Naive B cell (primary cell): ENCODE data around the gene HS3ST5. TPM values are rescaled to one million over a fixed set of nuclear protein-coding genes. Genes with fewer than 3 reads are reported as not detected.
"Not testable (repeated sequence)": the region's sequence is repeated elsewhere in the genome, so short reads cannot be mapped to it uniquely, and the experiment has no call there.

Experiments used
- ATAC-seq, 2 donors: fragments of 150-1000 bp; cut with Tn5 transposase; 2 replicates each; pipeline ENCODE4 v1.10.0; 2021; ENCODE audit warnings: low read depth in 2 of 2, mild to moderate bottlenecking in 2 of 2, moderate library complexity in 2 of 2
- DNase-seq: peaks from one replicate; pipeline ENCODE4 v3.0.0; 2022
- H3K27ac Mint-ChIP-seq, 6 donors: one replicate each; pipeline ENCODE4 v1.8.0; 2020 to 2022; ENCODE audit warnings: mild to moderate bottlenecking in 6 of 6, mixed read lengths in 6 of 6, moderate library complexity in 5 of 6, inconsistent platforms in 2 of 6
- H3K27me3 Mint-ChIP-seq, 3 donors: one replicate each; pipeline ENCODE4 v1.8.0; 2021 to 2022; ENCODE audit warnings: mixed read lengths in 3 of 3, mild to moderate bottlenecking in 1 of 3
- H3K36me3 Mint-ChIP-seq, 2 donors: one replicate each; pipeline ENCODE4 v1.8.0; 2020 to 2022; ENCODE audit warnings: mixed read lengths in 2 of 2, inconsistent platforms in 1 of 2, mild to moderate bottlenecking in 1 of 2
- H3K4me1 Mint-ChIP-seq, 3 donors: one replicate each; pipeline ENCODE4 v1.8.0; 2020 to 2022; ENCODE audit warnings: mixed read lengths in 3 of 3, inconsistent platforms in 1 of 3, mild to moderate bottlenecking in 1 of 3, moderate library complexity in 1 of 3
- H3K4me3 Mint-ChIP-seq, 8 donors: one replicate each; pipeline ENCODE4 v1.8.0; 2020 to 2022; ENCODE audit warnings: mild to moderate bottlenecking in 8 of 8, mixed read lengths in 8 of 8, moderate library complexity in 8 of 8, inconsistent platforms in 2 of 8
- H3K9me3 Mint-ChIP-seq, 7 donors: one replicate each; pipeline ENCODE4 v1.8.0; 2020 to 2022; ENCODE audit warnings: mixed read lengths in 7 of 7, mild to moderate bottlenecking in 5 of 7, inconsistent platforms in 2 of 7, moderate library complexity in 1 of 7
- polyA plus RNA-seq, 6 donors: library from polyadenylated mRNA; unstranded; fragments of 300-500 nt; fragmentation: Illumina TruSeq; gene quantifications; one replicate each; pipeline ENCODE4 v1.2.3, GENCODE V29; 2021; ENCODE audit warnings: low read depth in 6 of 6

Gene HS3ST5
- polyA plus RNA-seq, 6 donors from 2014 or later = not detected

GRCh38 chr6:114064862-114065261 lies 278.0 kb downstream of the HS3ST5 start:
- H3K27me3 Mint-ChIP-seq = peaks cover 8 to 14% (median 10%) of the 10 kb centered on the region in 3 donors
- H3K9me3 Mint-ChIP-seq = no peaks in the 10 kb centered on the region
- no peaks in the 10 kb centered on the region for H3K36me3 Mint-ChIP-seq
- ATAC-seq = no peak
- H3K4me3 Mint-ChIP-seq = no peak overlapping the region
- no peak overlapping the region for H3K27ac Mint-ChIP-seq
- H3K4me1 Mint-ChIP-seq = no peaks in the 10 kb centered on the region
- DNase-seq = no peak

DNA sequence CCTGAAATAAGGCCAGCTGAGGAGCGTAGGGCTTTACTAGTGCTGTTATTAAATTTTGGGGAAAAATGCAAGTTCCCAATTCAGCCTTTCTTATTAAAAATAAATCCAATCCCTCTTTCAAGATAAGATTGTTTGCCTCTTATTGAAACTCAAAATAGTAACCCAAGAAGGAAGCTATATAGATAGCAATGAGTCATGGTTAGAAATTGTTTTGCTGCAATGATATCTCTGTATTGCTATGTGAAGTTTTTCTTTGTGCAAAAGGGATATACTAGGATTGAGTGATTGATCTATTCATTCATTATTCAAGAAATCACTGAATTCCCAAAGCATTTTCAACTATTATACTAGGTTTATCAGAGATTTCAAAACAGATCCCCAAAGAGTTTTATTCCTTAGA lies 278.9 kb downstream of the HS3ST5 start:
- no peak overlapping the region for H3K4me3 Mint-ChIP-seq
- no peaks in the 10 kb centered on the region for H3K36me3 Mint-ChIP-seq
- peaks cover 8 to 22% (median 10%) of the 10 kb centered on the region in 3 donors for H3K27me3 Mint-ChIP-seq
- H3K4me1 Mint-ChIP-seq = no peaks in the 10 kb centered on the region
- H3K27ac Mint-ChIP-seq = no peak overlapping the region
- no peaks in the 10 kb centered on the region for H3K9me3 Mint-ChIP-seq
- no peak for ATAC-seq
- DNase-seq = no peak

DNA sequence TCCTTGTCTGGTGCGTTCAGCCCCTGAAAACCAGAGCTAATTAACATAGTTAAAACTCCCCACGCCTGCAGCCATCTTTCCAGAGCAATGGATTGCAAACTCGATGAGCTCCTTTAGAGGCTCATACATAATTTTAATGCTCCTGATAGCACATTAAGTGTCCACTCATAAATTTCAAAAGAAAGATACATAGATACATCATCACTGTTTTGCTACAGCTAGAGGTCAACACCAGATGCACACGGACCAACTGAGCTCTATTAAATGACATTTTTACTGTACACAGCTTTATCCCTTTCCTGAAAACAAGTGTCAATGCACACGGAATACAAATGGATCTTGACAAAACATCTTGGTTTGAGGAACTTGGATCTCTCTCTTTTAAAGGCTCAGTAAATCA lies 280.6 kb downstream of the HS3ST5 start:
- H3K9me3 Mint-ChIP-seq = no peaks in the 10 kb centered on the region
- H3K27me3 Mint-ChIP-seq = peaks cover 10 to 22% (median 14%) of the 10 kb centered on the region in 3 donors
- H3K4me1 Mint-ChIP-seq = no peaks in the 10 kb centered on the region
- H3K27ac Mint-ChIP-seq = no peak overlapping the region
- no peak overlapping the region for H3K4me3 Mint-ChIP-seq
- ATAC-seq = no peak
- no peak for DNase-seq
- no peaks in the 10 kb centered on the region for H3K36me3 Mint-ChIP-seq

- Mint-ChIP-seq H3K27me3 (peaks cover 10 to 22% (median 14%) of the 10 kb centered on the region in 3 donors), H3K27ac (no peak overlapping the region), H3K9me3 (no peaks in the 10 kb centered on the region), H3K4me1 (no peaks in the 10 kb centered on the region), H3K36me3 (no peaks in the 10 kb centered on the region), H3K4me3 (no peak overlapping the region)
- no peak for ATAC-seq
- no peak for DNase-seq
Measured at GRCh38 chr6:114061741-114062140, 281.1 kb downstream of the HS3ST5 start.

- Mint-ChIP-seq H3K27me3 (peaks cover 10 to 22% (median 14%) of the 10 kb centered on the region in 3 donors), H3K27ac (no peak overlapping the region), H3K4me1 (no peaks in the 10 kb centered on the region), H3K4me3 (no peak overlapping the region), H3K36me3 (no peaks in the 10 kb centered on the region), H3K9me3 (no peaks in the 10 kb centered on the region)
- no peak for DNase-seq
- ATAC-seq = no peak
Measured at GRCh38 chr6:114061116-114061515, 281.7 kb downstream of the HS3ST5 start.

- Mint-ChIP-seq H3K9me3 (no peaks in the 10 kb centered on the region), H3K4me1 (no peaks in the 10 kb centered on the region), H3K36me3 (no peaks in the 10 kb centered on the region), H3K4me3 (no peak overlapping the region), H3K27me3 (peaks cover 0 to 8% (median 6%) of the 10 kb centered on the region in 3 donors), H3K27ac (no peak overlapping the region)
- no peak for ATAC-seq
- DNase-seq = no peak
Measured at GRCh38 chr6:114058435-114058834, 284.4 kb downstream of the HS3ST5 start.

DNA sequence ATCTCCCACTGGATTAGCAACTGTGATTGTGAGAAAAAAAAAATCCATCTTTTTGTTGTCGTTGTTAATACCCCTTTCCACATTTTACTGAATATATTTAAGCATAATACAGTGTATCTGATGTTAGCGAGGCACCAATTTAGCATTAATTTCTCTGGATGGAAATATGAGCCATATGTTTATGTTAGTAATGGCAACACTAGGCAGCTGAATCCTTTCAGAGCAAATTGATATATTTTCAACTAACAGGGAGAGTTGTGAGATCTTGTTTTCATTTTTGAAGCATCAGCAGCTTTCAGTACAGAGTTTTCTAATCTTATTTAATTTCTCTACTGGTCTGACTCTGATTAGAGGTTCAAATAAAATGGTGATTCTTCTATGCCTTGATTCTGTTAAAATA lies 287.1 kb downstream of the HS3ST5 start:
- Mint-ChIP-seq H3K27me3 (peaks cover 0 to 8% (median 6%) of the 10 kb centered on the region in 3 donors), H3K4me1 (no peaks in the 10 kb centered on the region), H3K27ac (no peak overlapping the region), H3K4me3 (no peak overlapping the region), H3K36me3 (no peaks in the 10 kb centered on the region), H3K9me3 (no peaks in the 10 kb centered on the region)
- ATAC-seq (no peak), DNase-seq (no peak)

- Mint-ChIP-seq H3K36me3 (no peaks in the 10 kb centered on the region), H3K4me3 (no peak overlapping the region), H3K27ac (no peak overlapping the region), H3K4me1 (no peaks in the 10 kb centered on the region), H3K9me3 (no peaks in the 10 kb centered on the region), H3K27me3 (peaks cover 0 to 8% (median 6%) of the 10 kb centered on the region in 3 donors)
- no peak for DNase-seq
- no peak for ATAC-seq
Measured at GRCh38 chr6:114055349-114055748, 287.5 kb downstream of the HS3ST5 start.

DNA sequence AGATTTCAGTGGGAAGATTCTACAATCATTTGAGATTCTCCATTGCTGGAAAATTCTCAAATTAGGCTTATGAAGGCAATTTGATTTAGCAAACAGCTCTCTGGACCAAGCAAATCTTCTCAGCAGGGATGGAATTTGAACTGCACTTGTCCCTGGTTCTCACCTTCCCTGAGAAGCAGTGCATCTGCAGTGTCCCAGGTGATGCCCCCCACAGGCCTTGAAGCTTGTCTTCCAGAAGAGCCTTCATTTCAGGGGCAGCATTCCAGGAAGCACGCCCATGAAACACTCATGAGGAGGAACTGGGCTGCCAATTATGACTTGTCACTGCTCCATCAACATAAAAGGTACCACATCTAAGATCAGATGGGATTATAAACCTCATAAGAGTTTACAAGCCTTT lies 289.0 kb downstream of the HS3ST5 start:
- ATAC-seq (no peak), DNase-seq (no peak)
- no peaks in the 10 kb centered on the region for H3K4me1 Mint-ChIP-seq
- no peak overlapping the region for H3K27ac Mint-ChIP-seq
- peaks cover 0 to 4% (median 0%) of the 10 kb centered on the region in 3 donors for H3K27me3 Mint-ChIP-seq
- no peak overlapping the region for H3K4me3 Mint-ChIP-seq
- no peaks in the 10 kb centered on the region for H3K36me3 Mint-ChIP-seq
- peaks cover 0 to under 1% (median 0%) of the 10 kb centered on the region in 7 donors for H3K9me3 Mint-ChIP-seq

DNA sequence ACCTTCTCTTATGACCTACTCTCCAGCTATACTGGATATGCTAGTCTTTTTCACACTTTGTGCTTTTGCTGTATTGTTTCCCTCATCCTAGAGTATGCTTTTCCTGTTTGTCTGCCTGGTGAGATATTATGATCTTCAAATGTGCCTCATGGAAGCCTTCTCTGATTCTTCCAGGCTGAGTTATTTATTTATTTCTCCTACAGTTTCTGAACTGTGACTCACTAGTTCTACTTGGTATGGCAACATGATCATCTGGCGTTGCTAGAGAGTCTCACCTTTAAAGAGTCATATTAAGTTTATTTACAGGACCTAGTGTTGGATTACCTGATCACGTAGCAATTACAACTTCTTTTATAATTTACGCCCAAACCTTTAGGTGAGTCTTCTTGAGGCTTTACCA lies 290.7 kb downstream of the HS3ST5 start:
- no peak for DNase-seq

DNA sequence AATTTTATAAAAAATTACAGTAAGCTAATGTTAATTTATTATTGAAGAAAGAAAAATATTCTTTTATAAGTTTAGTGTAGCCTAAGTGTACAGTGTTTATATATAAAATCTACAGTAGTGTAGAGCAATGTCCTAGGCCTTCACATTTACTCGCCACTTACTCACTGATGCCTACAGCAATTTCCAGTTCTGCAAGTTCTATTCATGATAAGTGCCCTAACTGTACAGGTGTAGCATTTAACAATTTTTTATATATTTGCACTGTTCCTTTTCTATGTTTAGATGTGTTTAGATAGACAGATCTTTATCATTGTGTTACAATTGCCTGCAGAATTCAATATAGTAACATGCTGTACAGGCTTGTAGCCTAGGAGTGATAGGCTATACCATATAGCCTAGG lies 291.8 kb downstream of the HS3ST5 start:
- ATAC-seq (no peak), DNase-seq (no peak)
- no peaks in the 10 kb centered on the region for H3K27me3 Mint-ChIP-seq
- peaks cover 0 to 5% (median 0%) of the 10 kb centered on the region in 7 donors for H3K9me3 Mint-ChIP-seq
- H3K27ac Mint-ChIP-seq = no peak overlapping the region
- no peaks in the 10 kb centered on the region for H3K4me1 Mint-ChIP-seq
- H3K36me3 Mint-ChIP-seq = no peaks in the 10 kb centered on the region
- H3K4me3 Mint-ChIP-seq = no peak overlapping the region

More for the DNA sequence above, 290.7 kb downstream of the HS3ST5 start:
- H3K4me3 Mint-ChIP-seq = no peak overlapping the region
- H3K36me3 Mint-ChIP-seq = no peaks in the 10 kb centered on the region
- H3K9me3 Mint-ChIP-seq = peaks cover 0 to 5% (median 0%) of the 10 kb centered on the region in 7 donors
- H3K4me1 Mint-ChIP-seq = no peaks in the 10 kb centered on the region
- ATAC-seq = no peak
- H3K27me3 Mint-ChIP-seq = no peaks in the 10 kb centered on the region
- no peak overlapping the region for H3K27ac Mint-ChIP-seq

DNA sequence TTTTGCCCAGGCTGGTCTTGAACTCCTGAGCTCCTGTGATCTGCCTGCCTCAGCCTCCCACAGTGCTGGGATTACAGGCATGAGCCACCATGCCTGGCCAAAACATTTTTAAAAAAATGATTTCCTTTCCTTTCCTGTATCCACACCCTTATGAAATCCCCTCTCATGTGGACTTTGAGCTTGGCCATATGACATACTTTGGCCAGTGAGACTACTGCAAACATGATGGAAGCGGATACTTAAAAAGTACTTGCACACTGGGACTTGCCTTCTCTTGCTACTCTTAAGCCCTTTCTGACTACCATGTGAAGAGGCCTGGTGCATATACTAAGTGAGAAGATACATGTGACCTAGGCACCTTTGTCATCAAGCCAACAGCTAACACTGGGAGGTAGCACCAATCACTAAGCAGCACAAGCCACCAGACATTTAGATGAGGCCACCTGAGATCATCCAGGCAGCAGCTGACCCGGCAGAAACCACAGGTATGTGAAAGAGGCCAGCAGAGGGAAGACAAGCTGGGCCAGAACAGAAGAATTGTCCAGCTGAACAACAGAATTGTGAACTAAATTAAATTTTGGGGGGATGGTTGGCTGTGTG lies 293.4 kb downstream of the HS3ST5 start:
- Mint-ChIP-seq H3K4me3 (no peak overlapping the region), H3K27me3 (peaks cover 0 to 7% (median 0%) of the 10 kb centered on the region in 3 donors), H3K9me3 (peaks cover 0 to 5% (median 0%) of the 10 kb centered on the region in 7 donors), H3K27ac (no peak overlapping the region), H3K4me1 (no peaks in the 10 kb centered on the region), H3K36me3 (no peaks in the 10 kb centered on the region)
- ATAC-seq (no peak), DNase-seq (no peak)

- not testable (repeated sequence) for ATAC-seq, DNase-seq, H3K27ac Mint-ChIP-seq, H3K36me3 Mint-ChIP-seq, H3K4me1 Mint-ChIP-seq, H3K9me3 Mint-ChIP-seq, H3K27me3 Mint-ChIP-seq, H3K4me3 Mint-ChIP-seq
Measured at GRCh38 chr6:114044566-114044965, 298.3 kb downstream of the HS3ST5 start.

- peaks cover 0 to 7% (median 0%) of the 10 kb centered on the region in 3 donors for H3K27me3 Mint-ChIP-seq
- no peak for DNase-seq
- no peak for ATAC-seq
- no peak overlapping the region for H3K4me3 Mint-ChIP-seq
- H3K9me3 Mint-ChIP-seq = peaks cover 0 to 2% (median 0%) of the 10 kb centered on the region in 7 donors
- H3K36me3 Mint-ChIP-seq = no peaks in the 10 kb centered on the region
- H3K27ac Mint-ChIP-seq = no peak overlapping the region
- no peaks in the 10 kb centered on the region for H3K4me1 Mint-ChIP-seq
Measured at GRCh38 chr6:114042267-114043016, 300.4 kb downstream of the HS3ST5 start.
